IMR-90 (cell line): ENCODE data around the gene ALDH1A2. TPM values are rescaled to one million over a fixed set of nuclear protein-coding genes. Genes with fewer than 3 reads are reported as not detected.

ENCODE experiments used
- ATAC-seq: fragments of 200-7000 bp; cut with Tn5 transposase; 2 replicates; pipeline ENCODE4 v1.9.1; 2020; ENCODE audit warnings: low read depth, mild to moderate bottlenecking, moderate library complexity
- BruUV-seq: library from RNA; stranded (reverse); fragments of 400-500 nt; replicated peaks from 2 replicates; lab custom pipeline; 2021; lab: Mats Ljungman, UMichigan
- CTCF ChIA-PET: fragments of 300-600 bp; formaldehyde crosslinking; extraction: SDS; loops from one replicate; lab custom pipeline; 2021; ENCODE audit warnings: antibody characterized with exemption; lab: Yijun Ruan, JAX
- POLR2A ChIA-PET: fragments of 300-600 bp; sonication (Branson Sonifier 250); formaldehyde crosslinking; loops from one replicate; lab custom pipeline; 2022; ENCODE audit warnings: antibody characterized with exemption; ENCODE audit not compliant: unreplicated experiment; lab: Charles Lee
- DNase-seq: peaks from one replicate; pipeline ENCODE4 v3.0.0; 2013
- H2AFZ ChIP-seq: replicated peaks from 2 replicates; pipeline ENCODE3; 2013; ENCODE audit warnings: low read length, mild to moderate bottlenecking; ENCODE audit not compliant: poor library complexity
- H2AK5ac ChIP-seq: 2 replicates; pipeline ENCODE4 v1.6.1; 2013; ENCODE audit warnings: low read depth, low read length, inconsistent platforms
- H2AK9ac ChIP-seq: replicated peaks from 2 replicates; pipeline ENCODE3; 2013; ENCODE audit warnings: mild to moderate bottlenecking, low read depth, low read length, moderate library complexity; ENCODE audit not compliant: poor library complexity
- H2BK120ac ChIP-seq: 2 replicates; pipeline ENCODE4 v1.6.1; 2013; ENCODE audit warnings: low read depth, low read length, inconsistent platforms
- H2BK15ac ChIP-seq: 3 replicates; pipeline ENCODE4 v1.6.1; 2013; ENCODE audit warnings: low read depth, low read length, inconsistent platforms
- H2BK20ac ChIP-seq: 2 replicates; pipeline ENCODE4 v1.6.1; 2013; ENCODE audit warnings: low read depth, mild to moderate bottlenecking, inconsistent platforms, low read length, moderate library complexity
- H2BK5ac ChIP-seq: 2 replicates; pipeline ENCODE4 v1.6.1; 2013; ENCODE audit warnings: mild to moderate bottlenecking, low read depth, low read length, inconsistent platforms; ENCODE audit not compliant: poor library complexity, severe bottlenecking
- H3K14ac ChIP-seq: replicated peaks from 2 replicates; pipeline ENCODE4 v1.6.1; 2013; ENCODE audit warnings: low read depth, low read length, inconsistent platforms
- H3K18ac ChIP-seq: 2 replicates; pipeline ENCODE4 v1.6.1; 2013; ENCODE audit warnings: low read depth, low read length, control low read depth
- H3K23ac ChIP-seq: 2 replicates; pipeline ENCODE4 v1.6.1; 2013; ENCODE audit warnings: low read depth, low read length, inconsistent platforms
- H3K27ac ChIP-seq: 2 replicates; pipeline ENCODE4 v1.5.1; 2013; ENCODE audit warnings: mild to moderate bottlenecking, control low read depth, low read length; ENCODE audit not compliant: insufficient read depth
- H3K27me3 ChIP-seq: 2 replicates; pipeline ENCODE4 v1.6.1; 2013; ENCODE audit warnings: low read length; ENCODE audit not compliant: control insufficient read depth, insufficient read depth
- H3K36me3 ChIP-seq: 2 replicates; pipeline ENCODE4 v1.6.1; 2013; ENCODE audit warnings: low read length, mixed read lengths; ENCODE audit not compliant: control insufficient read depth, insufficient read depth
- H3K4ac ChIP-seq: 2 replicates; pipeline ENCODE4 v1.6.1; 2013; ENCODE audit warnings: low read depth, low read length, inconsistent platforms
- H3K4me1 ChIP-seq: 2 replicates; pipeline ENCODE4 v1.6.1; 2013; ENCODE audit warnings: low read length, mixed read lengths; ENCODE audit not compliant: control insufficient read depth, insufficient read depth
- H3K4me2 ChIP-seq: 2 replicates; pipeline ENCODE4 v1.6.1; 2013; ENCODE audit warnings: low read depth, mild to moderate bottlenecking, control low read depth, low read length, moderate library complexity
- H3K4me3 ChIP-seq: 2 replicates; pipeline ENCODE4 v1.5.1; 2013; ENCODE audit warnings: low read depth, mild to moderate bottlenecking, control low read depth, low read length, moderate library complexity; ENCODE audit not compliant: insufficient read depth
- H3K56ac ChIP-seq: 2 replicates; pipeline ENCODE4 v1.6.1; 2013; ENCODE audit warnings: low read length, inconsistent platforms; ENCODE audit not compliant: insufficient read depth; ENCODE audit errors: extremely low read depth
- H3K79me1 ChIP-seq, 2 experiments: 2 replicates each; pipeline ENCODE4 v1.6.1; 2013; ENCODE audit warnings: low read length in 2 of 2, inconsistent platforms in 1 of 2, low read depth in 1 of 2
- H3K9ac ChIP-seq: 2 replicates; pipeline ENCODE4 v1.6.1; 2013; ENCODE audit warnings: low read depth, low read length, control low read depth
- H3K9me1 ChIP-seq: 2 replicates; pipeline ENCODE4 v1.6.1; 2013; ENCODE audit warnings: low read length, inconsistent platforms; ENCODE audit not compliant: insufficient read depth
- H3K9me3 ChIP-seq: 2 replicates; pipeline ENCODE4 v1.6.1; 2013; ENCODE audit warnings: low read length; ENCODE audit not compliant: control insufficient read depth, insufficient read depth
- H4K20me1 ChIP-seq: 2 replicates; pipeline ENCODE4 v1.6.1; 2013; ENCODE audit warnings: low read length, inconsistent platforms; ENCODE audit not compliant: insufficient read depth
- H4K5ac ChIP-seq: 2 replicates; pipeline ENCODE4 v1.6.1; 2013; ENCODE audit warnings: mild to moderate bottlenecking, low read depth, low read length, control low read depth
- H4K8ac ChIP-seq, 2 experiments: 2 replicates each; pipeline ENCODE4 v1.6.1; 2013; ENCODE audit warnings: low read depth in 2 of 2, low read length in 2 of 2, control low read depth in 1 of 2, inconsistent platforms in 1 of 2
- H4K91ac ChIP-seq: 2 replicates; pipeline ENCODE4 v1.6.1; 2013; ENCODE audit warnings: low read depth, low read length, inconsistent platforms; ENCODE audit not compliant: insufficient read depth
- BHLHE40 ChIP-seq: fragments of 150-350 bp; IDR thresholded peaks from 2 replicates; pipeline ENCODE4 v1.6.1; 2016; ENCODE audit warnings: mild to moderate bottlenecking, low read depth, low read length
- CEBPB ChIP-seq: IDR thresholded peaks from 2 replicates; pipeline ENCODE4 v1.6.1; 2012; ENCODE audit warnings: low read depth, low read length, improper control_type of control experiment
- CHD1 ChIP-seq: IDR thresholded peaks from 2 replicates; pipeline ENCODE4 v1.6.1; 2012; ENCODE audit warnings: low read depth, low read length, improper control_type of control experiment
- FOS ChIP-seq: fragments of 150-350 bp; IDR thresholded peaks from 2 replicates; pipeline ENCODE4 v1.6.1; 2016; ENCODE audit warnings: low read depth, low read length
- MAFK ChIP-seq: IDR thresholded peaks from 2 replicates; pipeline ENCODE4 v1.6.1; 2012; ENCODE audit warnings: low read depth, low read length, improper control_type of control experiment
- MAZ ChIP-seq: IDR thresholded peaks from 2 replicates; pipeline ENCODE4 v1.6.1; 2012; ENCODE audit warnings: low read depth, mild to moderate bottlenecking, low read length, improper control_type of control experiment, moderate library complexity, borderline replicate concordance
- MXI1 ChIP-seq: IDR thresholded peaks from 2 replicates; pipeline ENCODE4 v1.6.1; 2012; ENCODE audit warnings: low read depth, mild to moderate bottlenecking, low read length, moderate library complexity, borderline replicate concordance
- POLR2A ChIP-seq: IDR thresholded peaks from 2 replicates; pipeline ENCODE4 v1.6.1; 2012; ENCODE audit warnings: mild to moderate bottlenecking, low read depth, low read length
- RAD21 ChIP-seq: IDR thresholded peaks from 2 replicates; pipeline ENCODE4 v1.6.1; 2012; ENCODE audit warnings: low read length, improper control_type of control experiment
- RCOR1 ChIP-seq: IDR thresholded peaks from 2 replicates; pipeline ENCODE4 v1.6.1; 2012; ENCODE audit warnings: mild to moderate bottlenecking, low read length, improper control_type of control experiment; ENCODE audit not compliant: insufficient replicate concordance
- RFX5 ChIP-seq: IDR thresholded peaks from 2 replicates; pipeline ENCODE4 v1.8.0; 2012; ENCODE audit warnings: low read depth, mild to moderate bottlenecking, low read length, moderate library complexity
- SMC3 ChIP-seq: fragments of 150-350 bp; IDR thresholded peaks from 2 replicates; pipeline ENCODE4 v1.6.1; 2016; ENCODE audit warnings: low read depth, mild to moderate bottlenecking, antibody characterized with exemption, low read length, moderate library complexity
- WGBS, 2 experiments: methylation state at CpG; one replicate each; pipeline versions ENCODE4 v1.1.5 to v1.1.7; 2013; ENCODE audit warnings: missing lambda C conversion rate in 2 of 2; ENCODE audit not compliant: insufficient read length in 1 of 2; ENCODE audit errors: extremely low coverage in 2 of 2; 5-methylcytosine and 5-hydroxymethylcytosine counted together
- dilution Hi-C: fragments of 300-500 bp; cut with HindIII; formaldehyde crosslinking; loops from one replicate; pipeline ENCODE4 v1.14.3; 2018; ENCODE audit warnings: low sequenced_read_pairs; ENCODE audit not compliant: unreplicated experiment
- in situ Hi-C: fragments of 300-500 bp; cut with MboI; formaldehyde crosslinking; loops from 3 replicates; pipeline ENCODE4 v1.14.3; 2019; ENCODE audit warnings: low sequenced_read_pairs, inconsistent platforms, mixed read lengths
- intact Hi-C: fragments of 100-400 bp; cut with micrococcal nuclease; formaldehyde crosslinking; loops from 2 replicates; pipeline ENCODE4 v1.10.0; 2022
- polyA plus RNA-seq, 3 experiments: library from polyadenylated mRNA; depleted of rRNA; stranded (reverse); fragments of >200 nt; gene quantifications; 2 replicates each; pipeline ENCODE4 v1.2.3, GENCODE V29; 2012; ENCODE audit warnings: low replicate concordance in 1 of 3
- total RNA-seq: library from RNA; depleted of rRNA; stranded (reverse); fragments of >200 nt; gene quantifications from 2 replicates; pipeline ENCODE4 v1.2.3, GENCODE V29; 2012
- TF ChIP-seq, protein P1 (sequence below): conservative IDR thresholded peaks from 2 replicates; pipeline ENCODE4 v1.5.1; 2012; ENCODE audit warnings: mild to moderate bottlenecking, low read depth, low read length, improper control_type of control experiment
- TF ChIP-seq, protein P2 (sequence below): fragments of 150-350 bp; IDR thresholded peaks from 2 replicates; pipeline ENCODE4 v1.6.1; 2016; ENCODE audit warnings: low read depth, mild to moderate bottlenecking, low read length, moderate library complexity, borderline replicate concordance
- TF ChIP-seq, protein P3 (sequence below): fragments of 150-350 bp; IDR thresholded peaks from 2 replicates; pipeline ENCODE4 v1.6.1; 2017; ENCODE audit warnings: mild to moderate bottlenecking, antibody characterized with exemption, low read length, low read depth

Gene ALDH1A2
- total and polyA plus RNA-seq, 2 of the 4 experiments (the other 2 are of a cell fraction), result not detected

GRCh38 chr15:58064082-58064979 lies 1.2 kb downstream of the ALDH1A2 start:
- no peak overlapping the region for H3K4me3 ChIP-seq
- no peak overlapping the region for H3K23ac ChIP-seq
- H3K9me3 ChIP-seq, result peaks cover 8% of the 10 kb centered on the region
- no peaks in the 10 kb centered on the region for H3K9me1 ChIP-seq
- ChIA-PET CTCF (no interaction called here), POLR2A (no interaction called here)
- H3K79me1 ChIP-seq, result no peaks in the 10 kb centered on the region
- WGBS, 2 experiments, result 25% methylated on average over 5 of the region's 22 CpGs; no CpG with 5 or more reads in 1 of the 2 experiments
- H3K56ac ChIP-seq, result no peak overlapping the region
- H2BK5ac ChIP-seq, result no peak overlapping the region
- no peaks in the 10 kb centered on the region for H4K20me1 ChIP-seq
- H3K9ac ChIP-seq, result no peak overlapping the region
- H3K4me1 ChIP-seq, result 0 out of 2 replicates have a peak, but pooled peaks cover 1% of the 10 kb centered on the region
- H2BK20ac ChIP-seq, result no peak overlapping the region
- H3K27ac ChIP-seq, result no peak overlapping the region
- no peak for ATAC-seq
- H4K5ac ChIP-seq, result no peak overlapping the region
- intact Hi-C loops, result no loop called here
- H2AFZ ChIP-seq, result no peak overlapping the region
- no TSS peak for BruUV-seq
- no peaks in the 10 kb centered on the region for H3K36me3 ChIP-seq
- H3K27me3 ChIP-seq, result peaks cover 50% of the 10 kb centered on the region
- DNase-seq, result no peak
- H3K4me2 ChIP-seq, result no peak overlapping the region
- no peak overlapping the region for H3K4ac ChIP-seq
- H3K14ac ChIP-seq, result no peak overlapping the region
- no peak overlapping the region for H4K8ac ChIP-seq
- no peak overlapping the region for H3K18ac ChIP-seq
- H2BK15ac ChIP-seq, result no peak overlapping the region
- no peak overlapping the region for H2BK120ac ChIP-seq
- in situ Hi-C loops, result no loop called here
- H2AK5ac ChIP-seq, result no peak overlapping the region
- H4K91ac ChIP-seq, result no peak overlapping the region
- dilution Hi-C loops, result no loop called here
- H2AK9ac ChIP-seq, result no peak overlapping the region
- no peak for TF ChIP-seq SMC3
- no peak for TF ChIP-seq RFX5
- no peak for TF ChIP-seq MAZ
- TF ChIP-seq, protein P1, sequence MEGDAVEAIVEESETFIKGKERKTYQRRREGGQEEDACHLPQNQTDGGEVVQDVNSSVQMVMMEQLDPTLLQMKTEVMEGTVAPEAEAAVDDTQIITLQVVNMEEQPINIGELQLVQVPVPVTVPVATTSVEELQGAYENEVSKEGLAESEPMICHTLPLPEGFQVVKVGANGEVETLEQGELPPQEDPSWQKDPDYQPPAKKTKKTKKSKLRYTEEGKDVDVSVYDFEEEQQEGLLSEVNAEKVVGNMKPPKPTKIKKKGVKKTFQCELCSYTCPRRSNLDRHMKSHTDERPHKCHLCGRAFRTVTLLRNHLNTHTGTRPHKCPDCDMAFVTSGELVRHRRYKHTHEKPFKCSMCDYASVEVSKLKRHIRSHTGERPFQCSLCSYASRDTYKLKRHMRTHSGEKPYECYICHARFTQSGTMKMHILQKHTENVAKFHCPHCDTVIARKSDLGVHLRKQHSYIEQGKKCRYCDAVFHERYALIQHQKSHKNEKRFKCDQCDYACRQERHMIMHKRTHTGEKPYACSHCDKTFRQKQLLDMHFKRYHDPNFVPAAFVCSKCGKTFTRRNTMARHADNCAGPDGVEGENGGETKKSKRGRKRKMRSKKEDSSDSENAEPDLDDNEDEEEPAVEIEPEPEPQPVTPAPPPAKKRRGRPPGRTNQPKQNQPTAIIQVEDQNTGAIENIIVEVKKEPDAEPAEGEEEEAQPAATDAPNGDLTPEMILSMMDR, result no peak
- no peak for TF ChIP-seq RCOR1
- no peak for TF ChIP-seq POLR2A
- TF ChIP-seq MAFK, result no peak
- no peak for TF ChIP-seq CHD1
- TF ChIP-seq RAD21, result no peak
- no peak for TF ChIP-seq MXI1
- no peak for TF ChIP-seq FOS
- no peak for TF ChIP-seq CEBPB
- TF ChIP-seq BHLHE40, result no peak
- TF ChIP-seq, protein P2, sequence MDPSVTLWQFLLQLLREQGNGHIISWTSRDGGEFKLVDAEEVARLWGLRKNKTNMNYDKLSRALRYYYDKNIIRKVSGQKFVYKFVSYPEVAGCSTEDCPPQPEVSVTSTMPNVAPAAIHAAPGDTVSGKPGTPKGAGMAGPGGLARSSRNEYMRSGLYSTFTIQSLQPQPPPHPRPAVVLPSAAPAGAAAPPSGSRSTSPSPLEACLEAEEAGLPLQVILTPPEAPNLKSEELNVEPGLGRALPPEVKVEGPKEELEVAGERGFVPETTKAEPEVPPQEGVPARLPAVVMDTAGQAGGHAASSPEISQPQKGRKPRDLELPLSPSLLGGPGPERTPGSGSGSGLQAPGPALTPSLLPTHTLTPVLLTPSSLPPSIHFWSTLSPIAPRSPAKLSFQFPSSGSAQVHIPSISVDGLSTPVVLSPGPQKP, result no peak
- TF ChIP-seq, protein P3, sequence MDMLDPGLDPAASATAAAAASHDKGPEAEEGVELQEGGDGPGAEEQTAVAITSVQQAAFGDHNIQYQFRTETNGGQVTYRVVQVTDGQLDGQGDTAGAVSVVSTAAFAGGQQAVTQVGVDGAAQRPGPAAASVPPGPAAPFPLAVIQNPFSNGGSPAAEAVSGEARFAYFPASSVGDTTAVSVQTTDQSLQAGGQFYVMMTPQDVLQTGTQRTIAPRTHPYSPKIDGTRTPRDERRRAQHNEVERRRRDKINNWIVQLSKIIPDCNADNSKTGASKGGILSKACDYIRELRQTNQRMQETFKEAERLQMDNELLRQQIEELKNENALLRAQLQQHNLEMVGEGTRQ, result no peak
